Body of pancreas (tissue), 4 donors: ENCODE results near the gene DHODH. TPM values are rescaled to one million over a fixed set of nuclear protein-coding genes. Genes with fewer than 3 reads are reported as not detected.
A peak's percentile ranks its signal among the peaks of the same experiment; 100 is the strongest.

ENCODE experiments used
- ATAC-seq: fragments of 150-250 bp; one replicate; pipeline ENCODE4 v1.9.1; 2016
- DNase-seq, 4 donors: peaks; one replicate each; pipeline ENCODE4 v3.0.0-alpha.2; 2019
- H3K27ac ChIP-seq, 4 donors: fragments of 200-600 bp; sonication (generic); 1 replicate in 3 of 4; 2 replicates in 1 of 4; pipeline versions ENCODE4 v1.5.1 to v1.6.1; 2016 to 2019; ENCODE audit warnings: mild to moderate bottlenecking in 1 of 4, mixed read lengths in 1 of 4, moderate library complexity in 1 of 4
- H3K27me3 ChIP-seq, 2 donors: fragments of 200-600 bp; sonication (generic); one replicate each; pipeline ENCODE4 v1.6.0; 2016; ENCODE audit warnings: mild to moderate bottlenecking in 1 of 2
- H3K36me3 ChIP-seq, 2 donors: fragments of 200-600 bp; sonication (generic); replicated peaks in 1 of 2; 2 replicates each; pipeline ENCODE4 v1.5.1; 2016; ENCODE audit warnings: low read depth in 2 of 2; ENCODE audit not compliant: insufficient read depth in 1 of 2
- H3K4me1 ChIP-seq: fragments of 200-600 bp; sonication (generic); one replicate; pipeline ENCODE4 v1.6.0; 2016
- H3K4me3 ChIP-seq, 2 donors: fragments of 200-600 bp; sonication (generic); 1 replicate in 1 of 2; 2 replicates in 1 of 2; pipeline ENCODE4 v1.5.1; 2016 to 2019
- H3K9me3 ChIP-seq, 3 donors: fragments of 200-600 bp; sonication (generic); 1 replicate in 2 of 3; 2 replicates in 1 of 3; pipeline ENCODE4 v1.5.1; 2016
- CTCF ChIP-seq, 7 experiments: fragments of 450-650 bp in 4 of 7; fragments of 200-600 bp in 3 of 7; sonication (generic) in 3 of 7; IDR thresholded peaks; one replicate each; pipeline ENCODE4 v1.5.1; 2016 to 2019; ENCODE audit warnings: antibody characterized with exemption in 7 of 7
- POLR2A ChIP-seq, 3 donors: fragments of 450-650 bp; IDR thresholded peaks; one replicate each; pipeline ENCODE4 v1.6.1; 2016; ENCODE audit warnings: antibody characterized with exemption in 3 of 3, mild to moderate bottlenecking in 2 of 3
- WGBS, 2 donors: methylation state at CpG; one replicate each; pipeline ENCODE4 v1.1.5; 2017; 5-methylcytosine and 5-hydroxymethylcytosine counted together
- intact Hi-C: fragments of 100-400 bp; cut with DNase I; formaldehyde crosslinking; loops from one replicate; pipeline ENCODE4 v1.15.1; 2023
- total RNA-seq, 2 donors: library from RNA; depleted of rRNA; stranded (reverse); fragments of >200 nt; gene quantifications; one replicate each; pipeline ENCODE4 v1.1.0, GENCODE V29; 2016

Gene DHODH
- total RNA-seq, 2 donors from 2014 or later = 4.4 to 5.3 TPM

GRCh38 chr16:72042157-72042660 is 33.7 kb downstream of the DHODH start:
- no peaks in the 10 kb centered on the region for H3K36me3 ChIP-seq
- peak overlapping the region; percentile 27 to 81 (median 66) for H3K27ac ChIP-seq
- H3K4me1 ChIP-seq = peaks cover 23% of the 10 kb centered on the region
- 3 to 24% methylated on average over 2 of the region's 2 CpGs for WGBS, 2 donors
- no peak overlapping the region for H3K4me3 ChIP-seq
- intact Hi-C loops = no loop called here
- TF ChIP-seq CTCF (IDR thresholded peaks at IDR 0.05) = no peak
- TF ChIP-seq POLR2A (IDR thresholded peaks at IDR 0.05) = peak in 2 of 3 donors; percentile 13 to 26
- peak; percentile 39 to 83 (median 70) for DNase-seq
- no peaks in the 10 kb centered on the region for H3K27me3 ChIP-seq
- no peaks in the 10 kb centered on the region for H3K9me3 ChIP-seq
- peak; percentile 85 for ATAC-seq

DNA sequence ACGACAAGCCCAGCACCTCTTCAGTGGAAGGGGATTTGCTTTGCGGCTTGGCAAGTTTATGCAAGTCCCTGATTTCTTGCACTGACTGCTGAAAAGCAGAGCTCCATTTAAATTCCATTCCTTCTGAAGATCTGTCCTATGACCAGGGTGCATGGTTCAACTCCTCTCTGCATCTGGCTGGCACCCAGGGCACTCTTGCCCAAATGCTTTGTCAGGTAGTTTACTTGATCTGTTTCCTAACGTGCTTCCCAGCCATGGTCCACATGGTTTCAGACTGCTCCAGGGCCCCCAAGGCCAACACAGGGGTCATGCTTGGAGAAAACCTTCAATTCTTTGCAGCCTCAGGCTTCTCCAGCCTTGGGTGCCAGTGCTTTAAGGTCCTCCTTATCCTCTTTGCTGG is 34.5 kb downstream of the DHODH start:
- peak overlapping the region in 3 of 4 donors; percentile 57 to 81 (median 74) for H3K27ac ChIP-seq
- no peak overlapping the region for H3K4me3 ChIP-seq
- whole genome bisulfite sequencing, 2 donors = 40 to 80% methylated on average over 3 of the region's 3 CpGs
- no peaks in the 10 kb centered on the region for H3K36me3 ChIP-seq
- no peak for DNase-seq
- H3K27me3 ChIP-seq = no peaks in the 10 kb centered on the region
- ATAC-seq = no peak
- no peaks in the 10 kb centered on the region for H3K9me3 ChIP-seq
- TF ChIP-seq POLR2A (IDR thresholded peaks at IDR 0.05) (no peak), CTCF (IDR thresholded peaks at IDR 0.05) (no peak)
- peaks cover 23% of the 10 kb centered on the region for H3K4me1 ChIP-seq
- intact Hi-C loops = no loop called here

DNA sequence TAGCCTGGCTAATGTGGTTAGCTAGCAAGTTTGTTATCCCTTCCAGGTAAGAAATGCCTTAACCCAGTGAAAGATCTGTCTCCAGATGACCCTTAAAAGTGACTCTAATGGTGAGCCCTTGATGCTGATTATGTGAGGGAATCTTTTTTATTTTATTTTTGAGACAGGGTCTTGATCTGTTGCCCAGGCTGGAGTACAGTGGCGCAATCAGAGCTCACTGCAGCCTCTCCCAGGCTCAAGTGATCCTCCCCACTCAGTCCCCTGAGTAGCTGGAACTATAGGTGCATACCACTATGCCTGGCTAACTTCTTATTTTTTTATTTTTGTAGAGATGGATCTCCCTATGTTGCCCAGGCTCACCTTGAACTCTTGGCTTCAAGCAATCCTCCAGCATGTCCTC is 35.0 kb downstream of the DHODH start:
- 95 to 100% methylated on average over 1 of the region's 1 CpG for WGBS, 2 donors
- DNase-seq (no peak), ATAC-seq (no peak)
- Histone ChIP-seq H3K27ac (peak overlapping the region in 3 of 4 donors; percentile 57 to 81 (median 74)), H3K4me1 (peaks cover 23% of the 10 kb centered on the region), H3K36me3 (no peaks in the 10 kb centered on the region), H3K4me3 (no peak overlapping the region), H3K9me3 (no peaks in the 10 kb centered on the region), H3K27me3 (no peaks in the 10 kb centered on the region)
- TF ChIP-seq CTCF (IDR thresholded peaks at IDR 0.05) (no peak), POLR2A (IDR thresholded peaks at IDR 0.05) (no peak)
- intact Hi-C loops = no loop called here

DNA sequence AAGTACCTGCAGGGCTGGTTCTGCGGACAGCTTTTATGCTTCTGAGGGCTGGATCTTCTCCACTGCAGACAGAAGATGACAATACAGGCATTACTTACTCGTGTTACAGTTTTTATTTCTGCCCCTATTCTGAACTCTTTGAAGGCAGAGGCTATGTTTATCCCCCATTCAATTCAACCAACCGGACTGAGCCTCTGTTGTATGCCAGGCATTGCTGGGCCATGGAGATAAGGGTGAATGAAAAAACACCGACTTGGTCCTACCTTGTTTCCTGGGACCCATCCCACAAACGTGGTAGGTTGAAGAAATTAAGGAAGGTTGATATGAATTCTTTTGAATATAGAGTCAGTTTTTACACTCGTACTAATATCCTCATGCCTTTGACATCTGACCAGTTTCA is 35.8 kb downstream of the DHODH start:
- Histone ChIP-seq H3K36me3 (no peaks in the 10 kb centered on the region), H3K4me1 (peaks cover 23% of the 10 kb centered on the region), H3K4me3 (no peak overlapping the region), H3K27me3 (no peaks in the 10 kb centered on the region), H3K9me3 (no peaks in the 10 kb centered on the region), H3K27ac (peak overlapping the region in 1 of 4 donors; percentile 31)
- TF ChIP-seq CTCF (IDR thresholded peaks at IDR 0.05) (no peak), POLR2A (IDR thresholded peaks at IDR 0.05) (no peak)
- WGBS, 2 donors = 65 to 79% methylated on average over 6 of the region's 6 CpGs
- intact Hi-C loops = no loop called here
- ATAC-seq (no peak), DNase-seq (no peak)

- peak overlapping the region in 1 of 4 donors; percentile 31 for H3K27ac ChIP-seq
- no peaks in the 10 kb centered on the region for H3K36me3 ChIP-seq
- DNase-seq (no peak), ATAC-seq (no peak)
- no peaks in the 10 kb centered on the region for H3K9me3 ChIP-seq
- H3K27me3 ChIP-seq = no peaks in the 10 kb centered on the region
- WGBS, 2 donors = 59 to 85% methylated on average over 2 of the region's 2 CpGs
- TF ChIP-seq POLR2A (IDR thresholded peaks at IDR 0.05) = no peak
- TF ChIP-seq CTCF (IDR thresholded peaks at IDR 0.05) = no peak
- H3K4me1 ChIP-seq = peaks cover 23% of the 10 kb centered on the region
- intact Hi-C loops = no loop called here
- H3K4me3 ChIP-seq = no peak overlapping the region
Observed at GRCh38 chr16:72044825-72045359, 36.3 kb downstream of the DHODH start.
